IMR-90 (cell line): ENCODE results near the gene PHLDB1.

ENCODE experiments used
- BHLHE40 ChIP-seq: fragments of 150-350 bp; IDR thresholded peaks from 2 replicates; pipeline ENCODE4 v1.6.1; 2016; ENCODE audit warnings: mild to moderate bottlenecking, low read depth, low read length
- CEBPB ChIP-seq: IDR thresholded peaks from 2 replicates; pipeline ENCODE4 v1.6.1; 2012; ENCODE audit warnings: low read depth, low read length, improper control_type of control experiment
- CHD1 ChIP-seq: IDR thresholded peaks from 2 replicates; pipeline ENCODE4 v1.6.1; 2012; ENCODE audit warnings: low read depth, low read length, improper control_type of control experiment
- CTCF ChIP-seq: conservative IDR thresholded peaks from 2 replicates; pipeline ENCODE4 v1.5.1; 2012; ENCODE audit warnings: mild to moderate bottlenecking, low read depth, low read length, improper control_type of control experiment
- FOS ChIP-seq: fragments of 150-350 bp; IDR thresholded peaks from 2 replicates; pipeline ENCODE4 v1.6.1; 2016; ENCODE audit warnings: low read depth, low read length
- MAFK ChIP-seq: IDR thresholded peaks from 2 replicates; pipeline ENCODE4 v1.6.1; 2012; ENCODE audit warnings: low read depth, low read length, improper control_type of control experiment
- MAZ ChIP-seq: IDR thresholded peaks from 2 replicates; pipeline ENCODE4 v1.6.1; 2012; ENCODE audit warnings: low read depth, mild to moderate bottlenecking, low read length, improper control_type of control experiment, moderate library complexity, borderline replicate concordance
- MXI1 ChIP-seq: IDR thresholded peaks from 2 replicates; pipeline ENCODE4 v1.6.1; 2012; ENCODE audit warnings: low read depth, mild to moderate bottlenecking, low read length, moderate library complexity, borderline replicate concordance
- POLR2A ChIP-seq: IDR thresholded peaks from 2 replicates; pipeline ENCODE4 v1.6.1; 2012; ENCODE audit warnings: mild to moderate bottlenecking, low read depth, low read length
- RAD21 ChIP-seq: IDR thresholded peaks from 2 replicates; pipeline ENCODE4 v1.6.1; 2012; ENCODE audit warnings: low read length, improper control_type of control experiment
- RFX5 ChIP-seq: IDR thresholded peaks from 2 replicates; pipeline ENCODE4 v1.8.0; 2012; ENCODE audit warnings: low read depth, mild to moderate bottlenecking, low read length, moderate library complexity
- SMC3 ChIP-seq: fragments of 150-350 bp; IDR thresholded peaks from 2 replicates; pipeline ENCODE4 v1.6.1; 2016; ENCODE audit warnings: low read depth, mild to moderate bottlenecking, antibody characterized with exemption, low read length, moderate library complexity
- USF2 ChIP-seq: fragments of 150-350 bp; IDR thresholded peaks from 2 replicates; pipeline ENCODE4 v1.6.1; 2017; ENCODE audit warnings: mild to moderate bottlenecking, antibody characterized with exemption, low read length, low read depth
- TF ChIP-seq, protein P1 (sequence below): fragments of 150-350 bp; IDR thresholded peaks from 2 replicates; pipeline ENCODE4 v1.6.1; 2016; ENCODE audit warnings: low read depth, mild to moderate bottlenecking, low read length, moderate library complexity, borderline replicate concordance

DNA sequence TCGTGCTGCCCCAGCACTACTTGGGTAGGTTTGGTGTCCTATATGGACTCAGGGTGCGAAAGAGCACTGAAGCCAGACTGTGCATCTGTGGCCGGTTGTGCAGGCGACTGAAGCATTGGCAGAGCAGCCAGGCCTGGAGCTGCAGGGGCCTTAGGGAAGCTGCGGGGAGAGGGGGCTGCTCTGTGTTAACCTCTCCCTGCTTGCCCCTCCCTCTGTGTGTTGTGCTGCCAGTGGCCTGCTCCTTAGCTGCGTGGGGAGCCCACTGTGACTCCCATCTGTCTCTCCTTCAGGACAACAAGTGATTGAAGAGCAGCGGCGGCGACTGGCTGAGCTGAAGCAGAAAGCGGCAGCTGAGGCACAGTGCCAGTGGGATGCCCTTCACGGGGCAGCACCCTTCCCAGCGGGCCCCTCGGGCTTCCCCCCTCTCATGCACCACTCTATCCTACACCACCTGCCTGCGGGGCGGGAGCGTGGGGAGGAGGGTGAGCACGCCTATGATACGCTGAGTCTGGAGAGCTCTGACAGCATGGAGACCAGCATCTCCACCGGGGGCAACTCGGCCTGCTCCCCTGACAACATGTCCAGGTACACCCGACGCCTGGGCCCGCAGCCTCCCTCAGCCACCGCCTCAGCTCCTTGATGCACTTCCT is 37.8 kb downstream of the PHLDB1 start:
- no peak for TF ChIP-seq CTCF
- no peak for TF ChIP-seq USF2
- TF ChIP-seq POLR2A: no peak
- no peak for TF ChIP-seq CHD1
- TF ChIP-seq, protein P1, sequence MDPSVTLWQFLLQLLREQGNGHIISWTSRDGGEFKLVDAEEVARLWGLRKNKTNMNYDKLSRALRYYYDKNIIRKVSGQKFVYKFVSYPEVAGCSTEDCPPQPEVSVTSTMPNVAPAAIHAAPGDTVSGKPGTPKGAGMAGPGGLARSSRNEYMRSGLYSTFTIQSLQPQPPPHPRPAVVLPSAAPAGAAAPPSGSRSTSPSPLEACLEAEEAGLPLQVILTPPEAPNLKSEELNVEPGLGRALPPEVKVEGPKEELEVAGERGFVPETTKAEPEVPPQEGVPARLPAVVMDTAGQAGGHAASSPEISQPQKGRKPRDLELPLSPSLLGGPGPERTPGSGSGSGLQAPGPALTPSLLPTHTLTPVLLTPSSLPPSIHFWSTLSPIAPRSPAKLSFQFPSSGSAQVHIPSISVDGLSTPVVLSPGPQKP: no peak
- no peak for TF ChIP-seq MAFK
- TF ChIP-seq RAD21: no peak
- TF ChIP-seq RFX5: no peak
- TF ChIP-seq SMC3: no peak
- TF ChIP-seq CEBPB: no peak
- TF ChIP-seq MAZ: no peak
- TF ChIP-seq FOS: no peak
- TF ChIP-seq BHLHE40: no peak
- TF ChIP-seq MXI1: no peak
